ENCODE measurements around the gene UBE2G2.

The UBE2G2 gene

GRCh38 chr21:44801468-44802395 lies at the start of gene UBE2G2:
UBE2G2 (minus strand) TSS chr21:44801820; CDS start chr21:44801748, 72 bp downstream.
- TF ChIP-seq, protein P1, sequence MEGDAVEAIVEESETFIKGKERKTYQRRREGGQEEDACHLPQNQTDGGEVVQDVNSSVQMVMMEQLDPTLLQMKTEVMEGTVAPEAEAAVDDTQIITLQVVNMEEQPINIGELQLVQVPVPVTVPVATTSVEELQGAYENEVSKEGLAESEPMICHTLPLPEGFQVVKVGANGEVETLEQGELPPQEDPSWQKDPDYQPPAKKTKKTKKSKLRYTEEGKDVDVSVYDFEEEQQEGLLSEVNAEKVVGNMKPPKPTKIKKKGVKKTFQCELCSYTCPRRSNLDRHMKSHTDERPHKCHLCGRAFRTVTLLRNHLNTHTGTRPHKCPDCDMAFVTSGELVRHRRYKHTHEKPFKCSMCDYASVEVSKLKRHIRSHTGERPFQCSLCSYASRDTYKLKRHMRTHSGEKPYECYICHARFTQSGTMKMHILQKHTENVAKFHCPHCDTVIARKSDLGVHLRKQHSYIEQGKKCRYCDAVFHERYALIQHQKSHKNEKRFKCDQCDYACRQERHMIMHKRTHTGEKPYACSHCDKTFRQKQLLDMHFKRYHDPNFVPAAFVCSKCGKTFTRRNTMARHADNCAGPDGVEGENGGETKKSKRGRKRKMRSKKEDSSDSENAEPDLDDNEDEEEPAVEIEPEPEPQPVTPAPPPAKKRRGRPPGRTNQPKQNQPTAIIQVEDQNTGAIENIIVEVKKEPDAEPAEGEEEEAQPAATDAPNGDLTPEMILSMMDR (conservative IDR thresholded peaks at IDR 0.05; ENCODE audit: low read depth, low read length): no peak
- H3K4me3 ChIP-seq (ENCODE audit: low read length): peak within 1 kb of the TSS; percentile 88
- DNase-seq (ENCODE audit: low read depth): no peak

- DNase-seq (ENCODE audit: low read depth): no peak
- H3K4me3 ChIP-seq (ENCODE audit: low read length): no peak overlapping the region
- TF ChIP-seq, protein P1 (conservative IDR thresholded peaks at IDR 0.05; ENCODE audit: low read depth, low read length): no peak
Measured at GRCh38 chr21:44850905-44851657, 49.5 kb upstream of the UBE2G2 start.

- TF ChIP-seq, protein P1 (conservative IDR thresholded peaks at IDR 0.05; ENCODE audit: low read depth, low read length): no peak
- no peak overlapping the region for H3K4me3 ChIP-seq (ENCODE audit: low read length)
- DNase-seq (ENCODE audit: low read depth): no peak
Measured at GRCh38 chr21:44850208-44850800, 48.7 kb upstream of the UBE2G2 start.

- H3K4me3 ChIP-seq (ENCODE audit: low read length): no peak overlapping the region
- DNase-seq (ENCODE audit: low read depth): no peak
- TF ChIP-seq, protein P1 (conservative IDR thresholded peaks at IDR 0.05; ENCODE audit: low read depth, low read length): no peak
Measured at GRCh38 chr21:44849616-44850130, 48.1 kb upstream of the UBE2G2 start.

- no peak for DNase-seq (ENCODE audit: low read depth)
- no peak overlapping the region for H3K4me3 ChIP-seq (ENCODE audit: low read length)
- TF ChIP-seq, protein P1 (conservative IDR thresholded peaks at IDR 0.05; ENCODE audit: low read depth, low read length): no peak
Measured at GRCh38 chr21:44848821-44849521, 47.4 kb upstream of the UBE2G2 start.

DNA sequence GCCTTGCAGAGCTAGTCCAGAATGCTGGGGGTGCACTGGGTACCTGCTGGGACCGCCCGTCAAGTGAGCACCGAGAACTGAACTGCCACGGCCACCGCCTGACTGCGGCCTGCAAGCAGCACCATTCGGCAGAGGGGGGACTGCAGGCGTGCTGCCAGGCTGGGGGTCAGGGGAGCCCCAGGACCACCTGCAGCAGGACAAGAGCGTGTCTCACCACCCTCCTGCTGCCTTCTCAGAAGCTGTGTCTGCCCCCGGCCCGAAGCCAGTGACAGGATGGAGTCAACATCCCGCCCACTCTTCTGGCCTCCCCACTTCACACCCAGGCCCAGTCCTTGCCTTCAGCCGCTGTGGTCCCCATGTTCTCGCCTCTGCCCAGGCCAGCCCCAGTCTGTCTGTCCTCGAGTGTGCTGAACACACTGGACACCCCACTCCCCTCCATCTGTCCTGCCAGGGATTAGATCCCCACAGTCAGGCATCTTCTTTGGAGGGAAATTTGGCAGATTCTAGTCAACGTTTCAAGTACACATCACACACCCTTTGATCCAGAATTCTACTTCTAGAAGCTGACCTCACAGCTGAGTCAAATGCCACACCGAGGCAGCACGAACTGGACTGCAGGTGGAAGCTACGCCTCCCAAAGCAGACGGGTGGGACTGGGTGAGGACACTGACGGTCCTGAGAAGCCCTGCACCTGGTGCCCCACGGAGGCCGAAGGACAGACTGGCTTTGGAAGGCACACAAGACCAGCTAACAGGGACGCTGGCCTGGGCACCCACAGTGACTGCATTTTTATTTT lies 45.8 kb upstream of the UBE2G2 start:
- H3K4me3 ChIP-seq (ENCODE audit: low read length): no peak overlapping the region
- no peak for DNase-seq (ENCODE audit: low read depth)
- TF ChIP-seq, protein P1 (conservative IDR thresholded peaks at IDR 0.05; ENCODE audit: low read depth, low read length): no peak

Data from retinal pigment epithelial cell (primary cell).